Chondrocyte (in vitro differentiated cells): ENCODE data around the gene COLQ. TPM values are rescaled to one million over a fixed set of nuclear protein-coding genes. Genes with fewer than 3 reads are reported as not detected.
A peak's percentile ranks its signal among the peaks of the same experiment; 100 is the strongest.

Experiments
- DNase-seq: peaks from one replicate; pipeline ENCODE4 v3.0.0; 2021; ENCODE audit warnings: mixed read lengths, low spot score
- H3K27ac Mint-ChIP-seq: one replicate; pipeline ENCODE4 v1.8.0; 2021; ENCODE audit warnings: mild to moderate bottlenecking, moderate library complexity, mixed read lengths; ENCODE audit not compliant: unreplicated experiment
- H3K27me3 Mint-ChIP-seq: 2 replicates; pipeline ENCODE4 v1.8.0; 2021; ENCODE audit warnings: low read depth, mixed read lengths
- H3K36me3 Mint-ChIP-seq: 2 replicates; pipeline ENCODE4 v1.8.0; 2021; ENCODE audit warnings: low read depth, mixed read lengths
- H3K4me1 Mint-ChIP-seq: 2 replicates; pipeline ENCODE4 v1.8.0; 2021; ENCODE audit warnings: low read depth, mild to moderate bottlenecking, mixed read lengths
- H3K4me3 Mint-ChIP-seq: one replicate; pipeline ENCODE4 v1.8.0; 2021; ENCODE audit warnings: mild to moderate bottlenecking, moderate library complexity, mixed read lengths; ENCODE audit not compliant: unreplicated experiment
- H3K9me3 Mint-ChIP-seq: 2 replicates; pipeline ENCODE4 v1.8.0; 2021; ENCODE audit warnings: low read depth, mixed read lengths
- CTCF ChIP-seq: fragments of 200-600 bp; sonication (generic); IDR thresholded peaks from 2 replicates; pipeline ENCODE4 v1.5.0; 2021; ENCODE audit warnings: antibody characterized with exemption, mild to moderate bottlenecking, moderate library complexity
- total RNA-seq: library from RNA; stranded (reverse); gene quantifications from 3 replicates; pipeline ENCODE4 v1.2.1, GENCODE V29; 2021

Gene COLQ
- total RNA-seq, 1 donor from 2014 or later, result 4.2 TPM

- peak overlapping the region; percentile 86 for H3K27ac Mint-ChIP-seq
- H3K4me1 Mint-ChIP-seq, result peaks cover 46% of the 10 kb centered on the region
- no peaks in the 10 kb centered on the region for H3K36me3 Mint-ChIP-seq
- TF ChIP-seq CTCF, result no peak
- peaks cover 3% of the 10 kb centered on the region for H3K9me3 Mint-ChIP-seq
- no peak for DNase-seq
- peak overlapping the region; percentile 32 for H3K4me3 Mint-ChIP-seq
- H3K27me3 Mint-ChIP-seq, result no peaks in the 10 kb centered on the region
These were observed 510 bp upstream of the COLQ start for GRCh38 chr3:15522016-15522415.

- Mint-ChIP-seq H3K27ac (peak overlapping the region; percentile 86), H3K9me3 (peaks cover under 1% of the 10 kb centered on the region), H3K36me3 (no peaks in the 10 kb centered on the region), H3K27me3 (no peaks in the 10 kb centered on the region), H3K4me3 (peak overlapping the region; percentile 64), H3K4me1 (peaks cover 46% of the 10 kb centered on the region)
- TF ChIP-seq CTCF, result no peak
- no peak for DNase-seq
These were observed 518 bp downstream of the COLQ start for GRCh38 chr3:15520804-15521572.

GRCh38 chr3:15520185-15520584 lies 1.3 kb downstream of the COLQ start:
- H3K9me3 Mint-ChIP-seq, result no peaks in the 10 kb centered on the region
- H3K4me1 Mint-ChIP-seq, result peaks cover 48% of the 10 kb centered on the region
- no peak for TF ChIP-seq CTCF
- H3K27ac Mint-ChIP-seq, result peak overlapping the region; percentile 30
- no peak for DNase-seq
- H3K27me3 Mint-ChIP-seq, result no peaks in the 10 kb centered on the region
- H3K36me3 Mint-ChIP-seq, result no peaks in the 10 kb centered on the region
- peak overlapping the region; percentile 64 for H3K4me3 Mint-ChIP-seq

GRCh38 chr3:15519096-15519495 lies 2.4 kb downstream of the COLQ start:
- no peak for TF ChIP-seq CTCF
- Mint-ChIP-seq H3K27me3 (no peaks in the 10 kb centered on the region), H3K9me3 (no peaks in the 10 kb centered on the region), H3K4me3 (no peak overlapping the region), H3K36me3 (no peaks in the 10 kb centered on the region), H3K27ac (no peak overlapping the region), H3K4me1 (peaks cover 50% of the 10 kb centered on the region)
- DNase-seq, result no peak

GRCh38 chr3:15514663-15515340 lies 6.7 kb downstream of the COLQ start:
- Mint-ChIP-seq H3K4me1 (peaks cover 15% of the 10 kb centered on the region), H3K27ac (peak overlapping the region; percentile 22)
- no peak for TF ChIP-seq CTCF

More at GRCh38 chr3:15514663-15515340, 6.7 kb downstream of the COLQ start:
- DNase-seq, result no peak
- Mint-ChIP-seq H3K4me3 (no peak overlapping the region), H3K36me3 (no peaks in the 10 kb centered on the region), H3K9me3 (no peaks in the 10 kb centered on the region), H3K27me3 (no peaks in the 10 kb centered on the region)
